Loucy (cell line): ENCODE results near the gene LHX4.
"Not testable (repeated sequence)": the region's sequence is repeated elsewhere in the genome, so short reads cannot be mapped to it uniquely, and the experiment has no call there.

Source experiments
- EZH2phosphoT487 ChIP-seq: fragments of 200-600 bp; IDR thresholded peaks from 2 replicates; pipeline ENCODE4 v1.6.1; 2018; ENCODE audit warnings: antibody characterized with exemption, mild to moderate bottlenecking, moderate library complexity, borderline replicate concordance
- TF ChIP-seq, protein P1 (sequence below): fragments of 200-600 bp; sonication (generic); conservative IDR thresholded peaks from 2 replicates; pipeline ENCODE4 v1.5.1; 2014; ENCODE audit warnings: mild to moderate bottlenecking, antibody characterized with exemption, low read length

DNA sequence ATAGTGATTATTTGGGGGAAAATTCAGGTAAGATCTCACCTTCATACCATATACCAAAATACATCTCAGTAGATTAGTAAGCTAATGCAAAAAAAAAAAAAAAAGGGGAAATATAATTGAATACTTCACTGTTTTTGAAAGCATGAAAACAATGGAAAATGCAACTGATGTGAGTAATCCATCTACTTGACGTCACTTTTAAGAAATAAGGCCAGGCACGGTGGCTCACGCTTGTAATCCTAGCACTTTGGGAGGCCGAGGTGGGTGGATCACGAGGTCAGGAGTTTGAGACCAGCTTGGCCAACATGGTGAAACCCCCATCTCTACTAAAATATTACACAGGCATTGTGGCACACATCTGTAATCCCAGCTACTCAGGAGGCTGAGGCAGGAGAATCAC, 27.5 kb upstream of the LHX4 start:
- TF ChIP-seq, protein P1, sequence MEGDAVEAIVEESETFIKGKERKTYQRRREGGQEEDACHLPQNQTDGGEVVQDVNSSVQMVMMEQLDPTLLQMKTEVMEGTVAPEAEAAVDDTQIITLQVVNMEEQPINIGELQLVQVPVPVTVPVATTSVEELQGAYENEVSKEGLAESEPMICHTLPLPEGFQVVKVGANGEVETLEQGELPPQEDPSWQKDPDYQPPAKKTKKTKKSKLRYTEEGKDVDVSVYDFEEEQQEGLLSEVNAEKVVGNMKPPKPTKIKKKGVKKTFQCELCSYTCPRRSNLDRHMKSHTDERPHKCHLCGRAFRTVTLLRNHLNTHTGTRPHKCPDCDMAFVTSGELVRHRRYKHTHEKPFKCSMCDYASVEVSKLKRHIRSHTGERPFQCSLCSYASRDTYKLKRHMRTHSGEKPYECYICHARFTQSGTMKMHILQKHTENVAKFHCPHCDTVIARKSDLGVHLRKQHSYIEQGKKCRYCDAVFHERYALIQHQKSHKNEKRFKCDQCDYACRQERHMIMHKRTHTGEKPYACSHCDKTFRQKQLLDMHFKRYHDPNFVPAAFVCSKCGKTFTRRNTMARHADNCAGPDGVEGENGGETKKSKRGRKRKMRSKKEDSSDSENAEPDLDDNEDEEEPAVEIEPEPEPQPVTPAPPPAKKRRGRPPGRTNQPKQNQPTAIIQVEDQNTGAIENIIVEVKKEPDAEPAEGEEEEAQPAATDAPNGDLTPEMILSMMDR, result not testable (repeated sequence)
- TF ChIP-seq EZH2phosphoT487, result not testable (repeated sequence)
